Hepatocyte (in vitro differentiated cells): Measurements from ENCODE around the gene IFFO2.

ENCODE experiments used
- CTCF ChIP-seq: fragments of 200-600 bp; sonication (generic); IDR thresholded peaks from 2 replicates; pipeline ENCODE4 v1.5.1; 2016; ENCODE audit warnings: antibody characterized with exemption, mild to moderate bottlenecking; ENCODE audit not compliant: poor library complexity
- EZH2 ChIP-seq: fragments of 200-600 bp; sonication (generic); IDR thresholded peaks from 2 replicates; pipeline ENCODE4 v1.6.1; 2016; ENCODE audit warnings: antibody characterized with exemption, mild to moderate bottlenecking, borderline replicate concordance

GRCh38 chr1:18884727-18885126 is 71.7 kb downstream of the IFFO2 start:
- TF ChIP-seq CTCF, result no peak
- TF ChIP-seq EZH2, result no peak
